Heart left ventricle (tissue), 16 donors: ENCODE data around the gene ABCB9. TPM values are rescaled to one million over a fixed set of nuclear protein-coding genes. Genes with fewer than 3 reads are reported as not detected.
A peak's percentile ranks its signal among the peaks of the same experiment; 100 is the strongest.

Source experiments
- ATAC-seq, 4 donors: fragments of 200-7000 bp; cut with Tn5 transposase; one replicate each; pipeline ENCODE4 v1.9.1; 2020 to 2022; ENCODE audit warnings: moderate library complexity in 4 of 4, mild to moderate bottlenecking in 3 of 4, moderate number of reproducible peaks in 1 of 4
- DNase-seq, 5 donors: peaks; one replicate each; pipeline ENCODE4 v3.0.0-alpha.2; 2020
- H3K27ac ChIP-seq, 12 donors: fragments of 200-600 bp; sonication (generic) in 4 of 12; one replicate each; pipeline versions ENCODE4 v1.5.0 to v1.8.0; 2016 to 2022; ENCODE audit warnings: mild to moderate bottlenecking in 2 of 12
- H3K27me3 ChIP-seq, 9 donors: fragments of 200-600 bp; sonication (generic) in 2 of 9; one replicate each; pipeline versions ENCODE4 v1.5.1 to v1.8.0; 2016 to 2022; ENCODE audit warnings: mild to moderate bottlenecking in 3 of 9
- H3K36me3 ChIP-seq, 9 donors: fragments of 200-600 bp; sonication (generic) in 2 of 9; one replicate each; pipeline versions ENCODE4 v1.5.0 to v1.8.0; 2018 to 2022; ENCODE audit warnings: mild to moderate bottlenecking in 2 of 9
- H3K4me1 ChIP-seq, 12 donors: fragments of 200-600 bp; sonication (generic) in 4 of 12; one replicate each; pipeline versions ENCODE4 v1.5.0 to v1.8.0; 2016 to 2022; ENCODE audit warnings: mild to moderate bottlenecking in 3 of 12
- H3K4me3 ChIP-seq, 12 donors: fragments of 200-600 bp; sonication (generic) in 4 of 12; one replicate each; pipeline versions ENCODE4 v1.5.0 to v1.8.0; 2017 to 2022; ENCODE audit warnings: mild to moderate bottlenecking in 9 of 12, moderate library complexity in 4 of 12
- H3K9me3 ChIP-seq, 12 donors: fragments of 200-600 bp; sonication (generic) in 4 of 12; one replicate each; pipeline versions ENCODE4 v1.5.0 to v1.8.0; 2016 to 2022; ENCODE audit warnings: mild to moderate bottlenecking in 1 of 12
- CTCF ChIP-seq, 12 donors: fragments of 200-600 bp; sonication (generic) in 4 of 12; IDR thresholded peaks; one replicate each; pipeline versions ENCODE4 v1.5.0 to v1.8.0; 2018 to 2022; ENCODE audit warnings: antibody characterized with exemption in 12 of 12, mild to moderate bottlenecking in 5 of 12
- POLR2A ChIP-seq, 2 donors: fragments of 450-650 bp; IDR thresholded peaks; one replicate each; pipeline ENCODE4 v1.6.1; 2017; ENCODE audit warnings: antibody characterized with exemption in 2 of 2, mild to moderate bottlenecking in 2 of 2, moderate library complexity in 2 of 2
- WGBS, 4 donors: extraction: QIAGEN DNeasy Blood & Tissue Kit in 2 of 4; methylation state at CpG; one replicate each; pipeline versions ENCODE4 v1.1.5 to v1.1.7; 2013 to 2018; 5-methylcytosine and 5-hydroxymethylcytosine counted together
- intact Hi-C, 10 donors: fragments of 100-400 bp; cut with DNase I; formaldehyde crosslinking; loops; one replicate each; pipeline versions ENCODE4 v1.11.1 to v1.14.2; 2022
- polyA plus RNA-seq, 2 donors: library from polyadenylated mRNA; stranded (reverse); fragments of 200-250 nt; gene quantifications; one replicate each; pipeline ENCODE4 v1.2.3, GENCODE V29; 2013
- total RNA-seq, 9 donors: library from RNA; depleted of rRNA in 2 of 9; stranded (reverse); fragments of >200 nt in 2 of 9; fragmentation: NEBNext Ultra II Directional in 3 of 9; extraction: Animal tissue kit (Norgen Biotek cat#: 25700) in 3 of 9; gene quantifications; one replicate each; pipeline versions ENCODE4 v1.1.0 to v1.2.4, GENCODE V29; 2016 to 2023
- donor health status: ischemic (EF 13 %, LVEDD 7.1; RV severe dilation, severe dysfunction).
- donor health status: healthy with polysubstance abuse.
- donor health status: DM: no; HTN: yes; CAD: no.
- donor health status: DM: no; HTN: no; CAD: no.
- donor health status: ischemic (EF 25% LVEDD 6.9; RV normal size, moderate dysfunction).
- donor health status: ischemic (EF 25% LVEDD 5.7; RV mildly dilated, moderate dysfunction).
- donor health status: healthy.
- donor health status: DM: yes; HTN: yes; CAD: no.
- donor health status: ischemic (EF 35%, LVEDD 5.7; RV mildly dilated, moderate dysfunction).
- donor health status: nonischemic (EF 11% LVEDD 7.7; RV severe dilation, severe dysfunction).
- donor health status: DM: yes; HTN: yes; CAD: no.
- donor health status: PGD.
- donor health status: ischemic (EF 29% LVEDD 5.4; RV normal size, mild dysfunction).
- donor health status: nonischemic (EF 23%, LVEDD 6.1; RV moderate dilation, normal function).

The ABCB9 gene
- total and polyA plus RNA-seq, 11 donors = 3.1 to 8.6 (median 4.6) TPM

GRCh38 chr12:122994140-122994675 is 27.9 kb upstream of the ABCB9 start:
- DNase-seq (peak in 2 of 5 donors; percentile 12 to 36), ATAC-seq (no peak)
- TF ChIP-seq POLR2A (IDR thresholded peaks at IDR 0.05) (no peak), CTCF (IDR thresholded peaks at IDR 0.05) (no peak)
- Histone ChIP-seq H3K4me1 (peaks cover 0 to 27% (median 4%) of the 10 kb centered on the region in 12 donors), H3K9me3 (no peaks in the 10 kb centered on the region), H3K27ac (no peak overlapping the region), H3K4me3 (no peak overlapping the region), H3K27me3 (no peaks in the 10 kb centered on the region), H3K36me3 (peaks cover 0 to 68% (median 12%) of the 10 kb centered on the region in 9 donors)
- WGBS, 4 donors = 97 to 100% (median 97%) methylated on average over 9 to 10 of the region's 10 CpGs
- intact Hi-C loops = no loop called here

- Histone ChIP-seq H3K4me3 (no peak overlapping the region), H3K36me3 (peaks cover 0 to 77% (median 31%) of the 10 kb centered on the region in 9 donors), H3K27me3 (no peaks in the 10 kb centered on the region), H3K9me3 (no peaks in the 10 kb centered on the region), H3K4me1 (peaks cover 0 to 23% (median 4%) of the 10 kb centered on the region in 12 donors), H3K27ac (no peak overlapping the region)
- ATAC-seq = no peak
- DNase-seq = peak in 3 of 5 donors; percentile 11 to 60 (median 27)
- 79 to 83% (median 81%) methylated on average over 12 to 19 of the region's 19 CpGs for WGBS, 4 donors
- intact Hi-C loops = no loop called here
- no peak for TF ChIP-seq CTCF (IDR thresholded peaks at IDR 0.05)
- TF ChIP-seq POLR2A (IDR thresholded peaks at IDR 0.05) = no peak
These were observed 26.1 kb upstream of the ABCB9 start for GRCh38 chr12:122992386-122992785.

DNA sequence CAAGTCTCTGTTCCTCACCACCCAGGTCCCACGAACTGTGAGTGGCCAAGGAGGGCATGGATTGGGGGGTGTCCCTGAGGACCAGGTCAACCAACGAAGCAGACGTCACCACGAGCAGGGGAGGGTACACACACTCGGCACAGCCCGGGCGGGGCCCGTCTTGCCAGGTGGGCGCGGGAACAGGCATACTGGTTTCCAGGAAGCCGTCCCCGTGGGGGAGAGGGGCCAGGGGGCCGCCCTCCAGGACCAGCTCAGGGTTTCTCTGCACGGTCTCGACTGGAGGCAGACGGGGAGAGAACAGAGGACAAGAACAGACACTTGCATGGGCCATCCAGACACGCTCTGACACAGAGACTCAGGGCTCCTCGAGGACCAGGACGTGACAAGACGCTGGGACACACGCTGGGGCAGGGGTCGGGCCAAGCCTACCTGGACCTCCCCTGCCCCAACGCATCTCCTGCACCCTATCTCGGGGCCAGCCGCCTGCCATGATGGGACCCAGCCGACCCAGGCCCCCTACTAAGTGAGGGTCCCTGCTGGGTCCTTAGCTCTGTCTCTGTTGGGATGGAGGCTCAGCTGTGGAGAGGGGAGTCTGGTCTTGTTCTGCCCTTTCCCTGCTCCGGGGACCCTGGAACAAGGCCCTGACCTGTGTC is 25.5 kb upstream of the ABCB9 start:
- Histone ChIP-seq H3K9me3 (no peaks in the 10 kb centered on the region), H3K27me3 (no peaks in the 10 kb centered on the region), H3K36me3 (peaks cover 0 to 77% (median 37%) of the 10 kb centered on the region in 9 donors), H3K4me3 (no peak overlapping the region), H3K27ac (no peak overlapping the region), H3K4me1 (peaks cover 0 to 21% (median 4%) of the 10 kb centered on the region in 12 donors)
- DNase-seq = peak in 3 of 5 donors; percentile 17 to 62 (median 25)
- intact Hi-C loops = no loop called here
- TF ChIP-seq CTCF (IDR thresholded peaks at IDR 0.05) (no peak), POLR2A (IDR thresholded peaks at IDR 0.05) (no peak)
- no peak for ATAC-seq
- WGBS, 4 donors = 81 to 89% (median 84%) methylated on average over 27 of the region's 27 CpGs

DNA sequence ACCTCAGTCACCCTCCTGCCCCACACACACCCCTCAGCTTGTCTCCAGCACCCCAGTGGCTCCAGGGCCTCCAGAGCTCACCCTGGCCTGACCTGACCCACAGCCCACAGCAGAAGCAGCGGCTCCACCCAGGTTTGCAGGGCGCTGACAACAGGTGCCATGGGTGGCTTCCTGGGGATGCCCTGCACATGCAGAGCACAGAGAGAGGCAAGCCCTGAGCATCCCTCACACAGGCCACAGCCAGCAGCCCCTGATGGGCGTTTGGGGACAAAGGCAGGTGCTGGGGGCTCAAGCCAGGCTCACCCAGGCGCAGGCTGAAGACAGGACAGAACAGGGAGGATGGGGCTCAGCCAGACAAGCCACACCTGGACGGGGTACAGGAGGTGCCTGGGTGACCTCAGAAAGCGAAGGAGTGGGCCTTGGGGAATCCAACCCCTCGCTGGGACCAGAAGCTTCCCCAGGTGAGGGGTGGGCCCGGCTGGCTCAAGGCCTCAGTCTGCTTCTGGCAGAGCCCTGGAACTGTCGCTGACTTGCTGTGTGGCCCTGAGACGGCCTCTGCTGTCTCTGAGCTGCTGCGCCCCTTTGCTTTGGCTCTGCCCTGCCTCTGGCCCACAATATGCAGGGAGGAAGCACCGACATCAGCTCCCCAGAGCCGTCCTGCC is 24.8 kb upstream of the ABCB9 start:
- Histone ChIP-seq H3K27me3 (no peaks in the 10 kb centered on the region), H3K4me3 (no peak overlapping the region), H3K9me3 (no peaks in the 10 kb centered on the region), H3K27ac (no peak overlapping the region), H3K36me3 (peaks cover 0 to 78% (median 38%) of the 10 kb centered on the region in 9 donors), H3K4me1 (peaks cover 0 to 15% (median 4%) of the 10 kb centered on the region in 12 donors)
- 95 to 97% (median 96%) methylated on average over 9 to 13 of the region's 13 CpGs for WGBS, 4 donors
- DNase-seq (peak in 3 of 5 donors; percentile 19 to 29 (median 20)), ATAC-seq (no peak)
- TF ChIP-seq CTCF (IDR thresholded peaks at IDR 0.05) = no peak
- no peak for TF ChIP-seq POLR2A (IDR thresholded peaks at IDR 0.05)
- intact Hi-C loops = no loop called here
